Activated T-cell treated with anti-CD3 and anti-CD28 coated beads, Interleukin-2, amount 50 U/mL, for 72 hours (primary cell): ENCODE measurements around the gene ACOX2. TPM values are rescaled to one million over a fixed set of nuclear protein-coding genes. Genes with fewer than 3 reads are reported as not detected.
A peak's percentile ranks its signal among the peaks of the same experiment; 100 is the strongest.

Experiments used
- ATAC-seq, 2 donors: fragments of 150-1000 bp; cut with Tn5 transposase; replicated peaks in 1 of 2; 2 replicates each; pipeline ENCODE4 v1.10.0; 2021; ENCODE audit warnings: moderate library complexity in 2 of 2, mild to moderate bottlenecking in 1 of 2
- DNase-seq, 2 donors: peaks; one replicate each; pipeline ENCODE4 v3.0.0; 2021 to 2022; ENCODE audit warnings: mixed read lengths in 1 of 2
- H3K27ac Mint-ChIP-seq: one replicate; pipeline ENCODE4 v1.8.0; 2022; ENCODE audit warnings: mild to moderate bottlenecking, moderate library complexity, mixed read lengths
- H3K27me3 Mint-ChIP-seq: one replicate; pipeline ENCODE4 v1.8.0; 2022; ENCODE audit warnings: low read depth, mixed read lengths
- H3K36me3 Mint-ChIP-seq, 2 donors: one replicate each; pipeline ENCODE4 v1.8.0; 2022; ENCODE audit warnings: mixed read lengths in 2 of 2, mild to moderate bottlenecking in 1 of 2; ENCODE audit not compliant: insufficient read depth in 2 of 2
- H3K4me1 Mint-ChIP-seq: one replicate; pipeline ENCODE4 v1.8.0; 2022; ENCODE audit warnings: low read depth, mixed read lengths
- H3K4me3 Mint-ChIP-seq, 2 donors: one replicate each; pipeline ENCODE4 v1.8.0; 2022; ENCODE audit warnings: mild to moderate bottlenecking in 2 of 2, mixed read lengths in 2 of 2, moderate library complexity in 2 of 2
- H3K9me3 Mint-ChIP-seq, 2 donors: one replicate each; pipeline ENCODE4 v1.8.0; 2022; ENCODE audit warnings: mixed read lengths in 2 of 2
- total RNA-seq, 2 donors: library from RNA; stranded (reverse); gene quantifications; one replicate each; pipeline ENCODE4 v1.2.3, GENCODE V29; 2022

Gene ACOX2
- total RNA-seq, 2 donors from 2014 or later: not detected

DNA sequence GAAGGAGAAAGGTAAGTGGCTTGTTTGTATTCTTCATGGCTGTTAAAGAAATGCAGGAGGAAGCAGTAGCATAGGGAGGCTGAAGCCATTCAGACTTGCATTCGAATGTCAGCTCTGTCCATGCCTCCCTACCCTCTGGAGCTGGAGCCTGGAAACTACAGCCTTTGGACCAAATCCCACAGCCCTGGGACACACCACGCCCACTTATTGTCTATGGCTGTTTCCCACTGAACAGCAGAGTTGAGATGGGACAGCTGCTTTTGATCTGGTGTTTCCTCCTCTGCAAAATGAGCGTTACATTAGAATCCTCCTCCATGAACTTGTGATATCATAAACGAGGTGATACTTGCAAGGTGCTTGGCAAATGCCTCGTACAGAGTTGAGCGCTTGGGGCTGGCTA lies 36.6 kb upstream of the ACOX2 start:
- Mint-ChIP-seq H3K4me3 (no peak overlapping the region), H3K4me1 (peaks cover 5% of the 10 kb centered on the region), H3K27ac (no peak overlapping the region), H3K9me3 (no peaks in the 10 kb centered on the region), H3K27me3 (no peaks in the 10 kb centered on the region), H3K36me3 (no peaks in the 10 kb centered on the region)
- no peak for DNase-seq
- no peak for ATAC-seq

DNA sequence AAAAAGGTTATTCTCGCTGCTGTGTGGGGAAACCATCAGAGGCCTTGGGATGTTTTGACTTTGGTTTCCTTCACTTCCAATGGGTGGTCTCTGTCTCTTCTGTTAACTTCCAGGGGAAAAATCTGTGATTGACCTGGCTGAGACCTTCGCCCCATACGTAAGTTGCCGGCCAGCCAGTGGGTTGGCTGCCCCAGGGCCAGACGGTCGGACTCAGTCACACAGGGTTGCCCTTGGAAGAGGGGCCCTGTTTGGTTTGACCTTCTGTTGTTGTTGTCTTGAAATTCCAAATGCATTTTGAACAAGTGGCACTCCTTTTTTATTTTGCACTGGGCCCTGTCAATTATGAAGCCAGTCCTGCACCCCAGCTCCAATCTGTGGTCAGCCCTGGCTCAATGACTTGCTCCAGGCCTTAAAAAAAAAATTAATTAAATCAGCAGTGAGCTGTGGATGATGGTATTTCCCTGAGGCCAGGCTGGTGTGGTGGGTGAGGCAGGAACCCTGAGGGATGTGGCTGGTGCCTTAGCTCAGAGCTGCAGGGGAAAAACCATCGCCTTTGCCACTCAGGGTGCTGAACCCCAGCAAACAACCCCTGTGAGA lies 35.7 kb upstream of the ACOX2 start:
- H3K9me3 Mint-ChIP-seq: no peaks in the 10 kb centered on the region
- DNase-seq (no peak), ATAC-seq (no peak)
- H3K36me3 Mint-ChIP-seq: no peaks in the 10 kb centered on the region
- peaks cover 5% of the 10 kb centered on the region for H3K4me1 Mint-ChIP-seq
- no peaks in the 10 kb centered on the region for H3K27me3 Mint-ChIP-seq
- H3K27ac Mint-ChIP-seq: no peak overlapping the region
- no peak overlapping the region for H3K4me3 Mint-ChIP-seq

DNA sequence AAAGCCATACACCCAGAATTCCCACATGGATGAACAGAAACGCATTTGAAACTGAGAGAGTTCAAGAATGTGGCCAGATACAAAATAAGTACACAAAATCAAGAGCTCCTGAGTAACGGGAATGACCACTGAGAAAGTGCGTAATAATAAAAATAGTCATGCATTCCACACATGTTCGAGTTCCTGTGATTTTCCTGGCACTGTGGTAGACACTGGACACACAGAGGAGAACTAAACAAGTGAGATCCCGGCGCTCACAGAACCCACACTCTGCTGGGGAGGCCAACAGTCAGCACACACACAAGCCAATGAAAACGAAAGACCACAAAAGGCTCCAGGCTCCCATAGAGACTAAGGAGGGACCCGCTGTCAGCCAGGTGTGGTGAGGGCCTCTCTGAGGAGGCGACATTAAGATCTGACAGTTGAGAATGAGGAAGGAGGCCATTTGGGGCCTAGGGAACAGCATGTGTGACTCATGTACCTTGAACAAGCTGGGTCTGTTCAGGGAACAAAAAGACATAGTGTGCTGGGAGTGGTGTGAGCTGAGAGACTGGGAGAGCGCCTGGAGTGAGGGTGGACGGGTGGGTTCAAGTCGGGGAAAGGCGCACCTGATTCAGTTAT lies 35.1 kb upstream of the ACOX2 start:
- Mint-ChIP-seq H3K4me1 (peaks cover 5% of the 10 kb centered on the region), H3K36me3 (no peaks in the 10 kb centered on the region), H3K9me3 (no peaks in the 10 kb centered on the region), H3K4me3 (no peak overlapping the region), H3K27me3 (no peaks in the 10 kb centered on the region), H3K27ac (no peak overlapping the region)
- DNase-seq: no peak
- ATAC-seq: no peak

DNA sequence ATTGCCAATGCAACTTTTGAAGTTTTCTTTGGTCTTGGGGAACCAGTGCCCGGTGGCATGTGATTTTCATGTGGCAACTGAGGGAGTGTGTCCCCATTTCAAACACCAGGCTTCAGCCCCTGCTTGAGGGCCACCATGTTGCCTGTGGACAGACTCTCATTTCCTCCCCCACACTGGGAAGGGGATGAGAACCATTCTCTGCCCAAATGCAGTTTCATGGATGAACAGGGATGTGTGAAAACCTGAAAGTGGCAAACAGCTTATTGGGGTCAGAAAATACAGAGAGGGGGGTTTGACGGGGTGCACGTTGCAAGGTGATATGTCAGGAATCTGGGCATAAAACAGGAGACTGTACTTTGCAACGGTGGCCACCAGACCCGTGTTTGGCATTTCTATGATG lies 33.9 kb upstream of the ACOX2 start:
- Mint-ChIP-seq H3K4me3 (no peak overlapping the region), H3K9me3 (no peaks in the 10 kb centered on the region), H3K4me1 (peaks cover 5% of the 10 kb centered on the region), H3K36me3 (no peaks in the 10 kb centered on the region), H3K27ac (no peak overlapping the region), H3K27me3 (no peaks in the 10 kb centered on the region)
- ATAC-seq (no peak), DNase-seq (no peak)

DNA sequence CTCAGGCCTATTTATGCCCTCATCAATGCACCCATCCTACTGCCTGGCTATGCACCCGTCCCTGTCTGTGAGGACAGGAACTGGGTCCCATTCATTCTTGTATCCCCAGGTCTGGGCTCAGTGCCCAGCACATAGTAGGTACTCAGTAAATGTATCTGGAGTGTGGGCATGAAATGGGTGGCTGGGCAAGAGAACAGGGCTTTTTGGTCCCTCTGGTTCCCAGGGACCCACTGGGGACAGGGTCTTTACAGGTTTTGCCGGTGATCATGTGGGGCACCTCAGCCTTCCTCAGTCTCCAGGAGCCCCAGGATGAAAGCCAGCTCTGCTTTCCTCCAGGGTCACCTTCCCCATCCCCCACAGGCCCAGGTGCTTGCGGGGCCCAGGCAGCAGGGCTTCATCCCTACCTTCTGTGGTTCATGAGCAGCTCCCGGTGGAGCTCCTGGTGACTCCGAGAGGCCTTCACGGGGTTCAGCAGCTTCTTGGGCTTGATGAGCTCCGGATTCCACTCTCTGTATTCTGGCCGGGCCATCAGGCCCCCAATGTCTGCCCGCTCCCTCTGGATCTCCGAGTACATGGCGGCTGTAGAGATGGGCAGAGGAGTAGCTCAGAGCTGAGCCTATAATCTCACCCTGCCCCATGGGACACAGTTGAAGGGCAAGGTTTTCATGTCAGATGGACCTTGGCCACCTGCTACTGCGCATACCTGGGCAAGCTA lies 32.5 kb upstream of the ACOX2 start:
- DNase-seq (no peak), ATAC-seq (no peak)
- Mint-ChIP-seq H3K36me3 (no peaks in the 10 kb centered on the region), H3K4me1 (peaks cover 5% of the 10 kb centered on the region), H3K9me3 (no peaks in the 10 kb centered on the region), H3K27ac (no peak overlapping the region), H3K4me3 (no peak overlapping the region), H3K27me3 (no peaks in the 10 kb centered on the region)

DNA sequence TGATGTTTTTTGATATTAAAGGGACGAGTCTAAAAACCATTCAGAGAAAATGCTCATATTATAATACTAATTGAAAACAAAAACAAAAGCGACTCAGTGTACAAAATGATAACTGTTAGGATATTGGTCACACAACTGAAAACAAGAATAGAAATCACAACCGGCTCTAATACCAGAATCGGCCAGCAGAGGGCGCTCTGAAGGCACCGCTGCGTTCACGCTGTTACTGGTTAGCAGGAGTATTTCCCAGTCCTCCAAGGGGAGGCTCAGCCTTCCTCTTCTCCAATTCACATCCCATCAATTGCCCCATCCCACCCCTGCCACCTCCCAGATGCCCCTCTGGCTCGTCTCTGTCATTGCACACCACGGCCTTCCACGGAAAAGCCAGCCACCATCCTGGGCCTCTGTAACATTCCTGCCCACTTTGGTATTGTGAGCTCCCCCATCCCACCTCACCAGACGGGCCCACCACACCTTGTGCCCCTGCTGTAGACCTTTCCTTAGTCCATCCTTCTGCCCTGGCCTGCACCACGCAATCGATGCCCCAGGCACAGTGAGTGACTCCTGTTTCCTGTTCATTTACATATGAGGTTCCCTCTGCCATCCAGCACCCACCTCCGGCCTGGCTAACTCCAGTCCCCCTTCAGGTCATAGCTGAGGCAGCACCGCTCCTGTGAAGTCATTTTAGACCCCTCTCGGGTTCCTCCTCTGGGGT lies 31.7 kb upstream of the ACOX2 start:
- no peak overlapping the region for H3K27ac Mint-ChIP-seq
- no peaks in the 10 kb centered on the region for H3K27me3 Mint-ChIP-seq
- no peaks in the 10 kb centered on the region for H3K36me3 Mint-ChIP-seq
- ATAC-seq: peak; percentile 33 to 36
- H3K4me3 Mint-ChIP-seq: peak overlapping the region in 1 of 2 donors; percentile 44
- peak; percentile 58 to 78 for DNase-seq
- H3K4me1 Mint-ChIP-seq: peaks cover 5% of the 10 kb centered on the region
- H3K9me3 Mint-ChIP-seq: peaks cover 0 to 4% of the 10 kb centered on the region in 2 donors

DNA sequence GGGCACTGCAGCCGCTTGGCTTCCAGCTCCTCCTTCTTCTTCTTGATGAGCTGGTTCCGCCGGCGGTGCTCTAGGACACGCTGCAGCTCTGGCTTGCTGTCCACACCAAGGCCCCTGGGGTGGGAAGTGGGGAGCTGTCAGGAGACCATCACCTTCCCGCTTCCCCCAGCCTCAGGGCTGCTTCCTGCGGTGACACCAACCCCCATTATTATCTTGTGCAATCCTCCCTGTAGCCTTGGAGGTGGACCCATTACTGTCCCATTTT lies 30.2 kb upstream of the ACOX2 start:
- no peak for ATAC-seq
- Mint-ChIP-seq H3K27me3 (no peaks in the 10 kb centered on the region), H3K4me3 (no peak overlapping the region), H3K36me3 (no peaks in the 10 kb centered on the region), H3K4me1 (peaks cover 5% of the 10 kb centered on the region), H3K9me3 (peaks cover 0 to 4% of the 10 kb centered on the region in 2 donors), H3K27ac (no peak overlapping the region)
- no peak for DNase-seq

DNA sequence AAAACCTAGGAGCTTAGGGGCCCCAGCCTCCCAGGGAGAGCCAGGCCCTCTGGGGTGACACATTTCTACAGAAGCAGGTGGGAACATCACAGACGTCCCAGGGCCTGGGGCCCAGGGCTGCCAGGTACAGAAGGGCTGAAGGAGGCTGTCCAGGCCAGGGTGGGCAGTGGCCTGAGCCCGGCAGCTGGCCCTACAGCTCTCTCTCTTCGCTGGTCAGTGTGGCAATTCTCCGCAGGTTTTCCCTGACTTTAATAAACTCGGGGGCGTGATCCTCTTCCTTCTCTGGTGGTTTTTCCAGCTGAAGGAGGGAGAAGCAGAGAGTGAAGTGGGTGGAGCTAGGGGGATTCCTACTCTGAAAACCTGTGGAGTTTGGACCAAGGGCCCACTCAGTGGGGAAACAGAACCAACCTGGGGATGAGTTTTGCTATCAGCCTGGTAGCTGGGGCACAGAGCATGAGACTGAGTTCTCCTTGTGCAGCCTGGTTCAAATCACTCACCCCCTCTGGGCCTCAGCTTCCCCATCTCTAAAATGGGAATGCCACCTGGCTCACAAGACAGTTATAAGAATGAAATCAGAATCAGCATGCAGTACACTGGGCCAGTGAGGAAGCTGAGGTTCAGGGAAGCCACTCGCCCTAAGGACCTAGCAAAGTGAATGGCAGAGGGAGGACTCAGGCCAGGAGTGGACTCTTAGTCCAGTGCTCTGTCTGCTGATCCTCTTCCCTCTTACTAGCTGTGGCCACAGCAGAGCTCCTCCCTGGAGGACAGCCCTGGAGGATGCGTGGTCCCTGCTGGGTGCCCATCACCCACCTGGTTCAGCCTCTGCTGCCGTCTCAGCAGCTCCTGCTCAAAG lies 29.6 kb upstream of the ACOX2 start:
- H3K9me3 Mint-ChIP-seq: peaks cover 0 to 4% of the 10 kb centered on the region in 2 donors
- no peaks in the 10 kb centered on the region for H3K36me3 Mint-ChIP-seq
- H3K4me3 Mint-ChIP-seq: no peak overlapping the region
- H3K27ac Mint-ChIP-seq: no peak overlapping the region
- no peak for DNase-seq
- H3K27me3 Mint-ChIP-seq: no peaks in the 10 kb centered on the region
- H3K4me1 Mint-ChIP-seq: peaks cover 5% of the 10 kb centered on the region
- ATAC-seq: no peak

DNA sequence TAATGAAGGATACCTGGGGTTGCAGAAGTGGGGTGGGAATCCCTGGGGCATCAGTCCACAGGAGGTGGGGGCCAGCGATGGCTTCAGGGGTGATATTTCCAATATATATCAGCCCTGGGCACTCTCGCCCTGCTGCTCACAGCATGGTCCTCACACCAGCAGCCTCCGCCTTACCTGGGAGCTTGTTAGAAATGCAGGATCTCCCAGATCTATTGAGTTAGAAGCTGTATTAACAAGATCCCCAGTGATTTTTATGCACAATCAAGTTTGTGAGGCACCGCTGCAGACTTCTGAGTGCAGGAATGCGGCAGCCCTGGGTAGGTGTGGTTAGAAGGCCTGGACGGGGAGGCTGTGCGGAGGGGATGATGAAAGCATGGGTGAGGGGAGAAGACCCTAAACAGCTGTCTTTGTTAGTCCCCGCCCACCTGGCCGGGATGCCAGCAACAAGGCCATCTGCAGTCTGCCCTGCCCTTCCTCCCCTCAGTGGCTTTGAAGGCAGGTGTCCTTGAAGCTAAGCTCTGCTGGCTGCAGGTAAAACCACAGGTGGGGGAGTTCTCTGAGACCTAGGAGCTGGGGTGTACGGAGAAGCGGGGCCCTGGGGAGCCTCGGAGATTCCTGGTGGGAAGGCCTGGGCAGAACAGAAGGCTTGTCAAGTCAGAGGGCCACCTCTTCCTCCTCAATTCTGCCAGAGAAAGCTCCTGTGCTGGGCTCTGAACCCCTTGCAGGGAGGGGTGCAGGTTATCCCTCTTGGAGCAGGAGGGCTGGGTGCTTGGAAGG lies 28.8 kb upstream of the ACOX2 start:
- ATAC-seq (no peak), DNase-seq (no peak)
- H3K36me3 Mint-ChIP-seq: no peaks in the 10 kb centered on the region
- no peaks in the 10 kb centered on the region for H3K27me3 Mint-ChIP-seq
- H3K27ac Mint-ChIP-seq: no peak overlapping the region
- peaks cover 0 to 4% of the 10 kb centered on the region in 2 donors for H3K9me3 Mint-ChIP-seq
- peaks cover 5% of the 10 kb centered on the region for H3K4me1 Mint-ChIP-seq
- no peak overlapping the region for H3K4me3 Mint-ChIP-seq

DNA sequence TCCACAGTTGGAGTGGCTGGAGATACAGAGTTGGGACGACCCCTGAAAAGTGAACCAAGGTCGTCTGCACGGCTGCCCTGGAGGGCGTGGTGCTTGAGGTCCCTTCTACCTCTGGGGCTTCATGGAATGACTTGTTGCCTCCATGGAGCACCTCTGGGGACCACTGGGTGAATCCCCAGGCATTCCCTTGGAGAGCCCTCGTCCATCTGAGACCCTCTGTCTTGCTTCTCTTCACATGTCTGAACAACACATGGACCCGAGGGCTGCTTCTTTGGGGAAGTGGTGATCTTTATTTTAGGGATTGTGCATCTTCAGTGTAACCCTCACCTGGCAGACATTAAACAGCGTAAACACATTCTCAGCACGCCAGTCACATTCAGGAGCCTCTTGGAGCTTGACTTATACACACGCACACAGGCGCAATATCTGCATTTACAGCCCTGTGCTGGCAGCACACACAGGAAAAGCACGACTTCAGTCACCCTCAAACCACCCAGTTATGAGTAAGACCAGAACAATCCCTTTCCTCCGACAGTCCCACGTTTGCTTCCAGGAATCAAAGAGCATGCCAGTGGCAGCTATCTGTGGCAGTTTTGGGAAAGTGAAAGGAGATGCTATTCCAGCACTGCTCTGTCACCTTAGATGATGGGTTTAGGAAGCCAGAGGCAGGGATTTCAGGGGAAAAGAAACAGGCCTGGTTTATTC lies 27.6 kb upstream of the ACOX2 start:
- Mint-ChIP-seq H3K9me3 (peaks cover 0 to 4% of the 10 kb centered on the region in 2 donors), H3K27me3 (no peaks in the 10 kb centered on the region), H3K36me3 (no peaks in the 10 kb centered on the region), H3K27ac (no peak overlapping the region), H3K4me1 (peaks cover 5% of the 10 kb centered on the region), H3K4me3 (no peak overlapping the region)
- ATAC-seq (no peak), DNase-seq (no peak)

DNA sequence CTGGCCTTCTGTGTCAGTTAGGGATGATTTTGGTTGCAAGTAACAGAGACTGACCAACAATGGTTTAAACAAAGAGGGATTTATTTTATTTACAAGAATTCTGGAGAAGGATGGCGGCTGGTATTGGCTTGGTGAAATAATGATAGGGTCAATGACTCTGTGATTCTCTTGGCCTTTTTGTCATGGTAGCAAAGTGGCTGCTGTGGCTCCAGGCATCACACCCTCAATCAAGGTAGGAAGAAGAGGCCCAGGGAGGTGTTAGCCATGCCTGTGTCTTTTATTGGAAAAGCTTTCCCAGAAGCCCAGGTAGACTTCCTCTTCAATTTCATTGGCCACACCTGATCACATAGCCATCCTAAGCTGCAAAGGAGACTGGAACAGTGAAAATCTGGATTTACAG lies 27.1 kb upstream of the ACOX2 start:
- peaks cover 0 to 4% of the 10 kb centered on the region in 2 donors for H3K9me3 Mint-ChIP-seq
- no peak overlapping the region for H3K4me3 Mint-ChIP-seq
- no peaks in the 10 kb centered on the region for H3K36me3 Mint-ChIP-seq
- ATAC-seq: no peak
- no peaks in the 10 kb centered on the region for H3K27me3 Mint-ChIP-seq
- no peak overlapping the region for H3K27ac Mint-ChIP-seq
- DNase-seq: no peak
- H3K4me1 Mint-ChIP-seq: peaks cover 5% of the 10 kb centered on the region
